Activated CD8-positive, alpha-beta memory T cell treated with anti-CD3 and anti-CD28 coated beads for 1 hour (primary cell): ENCODE results near the gene IMMP1L.
A peak's percentile ranks its signal among the peaks of the same experiment; 100 is the strongest.
"Not testable (repeated sequence)": the region's sequence is repeated elsewhere in the genome, so short reads cannot be mapped to it uniquely, and the experiment has no call there.

Experiments used
- DNase-seq, 2 donors: peaks; one replicate each; pipeline ENCODE4 v3.0.0-alpha.2; 2020; ENCODE audit warnings: low read depth in 1 of 2; ENCODE audit errors: extremely low read depth in 1 of 2

Gene IMMP1L

GRCh38 chr11:31509429-31510345 lies at the start of gene IMMP1L, which contains the start of gene ELP4:
TSS of gene IMMP1L (minus strand) at chr11:31509622. CDS start at chr11:31463276, 46,346 bp downstream.
TSS of gene ELP4 (plus strand) at chr11:31509767. CDS start at chr11:31509785, 18 bp downstream.
- peak; percentile 90 to 93 for DNase-seq

- DNase-seq, result no peak
These were observed 48.6 kb upstream of the IMMP1L start for GRCh38 chr11:31558001-31558400.

GRCh38 chr11:31555938-31556337 lies 46.5 kb upstream of the IMMP1L start:
- DNase-seq, result no peak

- no peak for DNase-seq
These were observed 33.4 kb upstream of the IMMP1L start for GRCh38 chr11:31542862-31543261.

- DNase-seq, result no peak
These were observed 26.1 kb upstream of the IMMP1L start for GRCh38 chr11:31535479-31535878.

- no peak for DNase-seq
These were observed 21.9 kb upstream of the IMMP1L start for GRCh38 chr11:31531293-31531692.

GRCh38 chr11:31529701-31530100 lies 20.3 kb upstream of the IMMP1L start:
- no peak for DNase-seq

- DNase-seq, result no peak
These were observed 19.8 kb upstream of the IMMP1L start for GRCh38 chr11:31529189-31529588.

- no peak for DNase-seq
These were observed 12.2 kb upstream of the IMMP1L start for GRCh38 chr11:31521497-31522150.

- DNase-seq, result no peak
These were observed 2.7 kb upstream of the IMMP1L start for GRCh38 chr11:31512117-31512516.

GRCh38 chr11:31509051-31509428 lies 382 bp downstream of the IMMP1L start:
- no peak for DNase-seq

- DNase-seq, result no peak
These were observed 8.9 kb downstream of the IMMP1L start for GRCh38 chr11:31500560-31500959.

GRCh38 chr11:31499576-31500178 lies 9.7 kb downstream of the IMMP1L start:
- no peak for DNase-seq

- DNase-seq, result not testable (repeated sequence)
These were observed 15.7 kb downstream of the IMMP1L start for GRCh38 chr11:31493762-31494161.

- DNase-seq, result no peak
These were observed 16.2 kb downstream of the IMMP1L start for GRCh38 chr11:31493235-31493634.

- DNase-seq, result no peak
These were observed 17.0 kb downstream of the IMMP1L start for GRCh38 chr11:31492320-31492913.

- no peak for DNase-seq
These were observed 21.6 kb downstream of the IMMP1L start for GRCh38 chr11:31487848-31488247.

- no peak for DNase-seq
These were observed 24.9 kb downstream of the IMMP1L start for GRCh38 chr11:31484497-31484896.

GRCh38 chr11:31480930-31481329 lies 28.5 kb downstream of the IMMP1L start:
- no peak for DNase-seq

- DNase-seq, result no peak
These were observed 30.4 kb downstream of the IMMP1L start for GRCh38 chr11:31479066-31479465.

GRCh38 chr11:31478223-31478590 lies 31.2 kb downstream of the IMMP1L start:
- DNase-seq, result no peak
